IMR-90 (cell line): ENCODE results near the gene LYPD6. TPM values are rescaled to one million over a fixed set of nuclear protein-coding genes. Genes with fewer than 3 reads are reported as not detected.

Experiments
- ATAC-seq: fragments of 200-7000 bp; cut with Tn5 transposase; 2 replicates; pipeline ENCODE4 v1.9.1; 2020; ENCODE audit warnings: low read depth, mild to moderate bottlenecking, moderate library complexity
- BruUV-seq: library from RNA; stranded (reverse); fragments of 400-500 nt; replicated peaks from 2 replicates; lab custom pipeline; 2021; lab: Mats Ljungman, UMichigan
- CTCF ChIA-PET: fragments of 300-600 bp; formaldehyde crosslinking; extraction: SDS; loops from one replicate; lab custom pipeline; 2021; ENCODE audit warnings: antibody characterized with exemption; lab: Yijun Ruan, JAX
- POLR2A ChIA-PET: fragments of 300-600 bp; sonication (Branson Sonifier 250); formaldehyde crosslinking; loops from one replicate; lab custom pipeline; 2022; ENCODE audit warnings: antibody characterized with exemption; ENCODE audit not compliant: unreplicated experiment; lab: Charles Lee
- DNase-seq: peaks from one replicate; pipeline ENCODE4 v3.0.0; 2013
- H2AFZ ChIP-seq: replicated peaks from 2 replicates; pipeline ENCODE3; 2013; ENCODE audit warnings: low read length, mild to moderate bottlenecking; ENCODE audit not compliant: poor library complexity
- H2AK5ac ChIP-seq: 2 replicates; pipeline ENCODE4 v1.6.1; 2013; ENCODE audit warnings: low read depth, low read length, inconsistent platforms
- H2AK9ac ChIP-seq: replicated peaks from 2 replicates; pipeline ENCODE3; 2013; ENCODE audit warnings: mild to moderate bottlenecking, low read depth, low read length, moderate library complexity; ENCODE audit not compliant: poor library complexity
- H2BK120ac ChIP-seq: 2 replicates; pipeline ENCODE4 v1.6.1; 2013; ENCODE audit warnings: low read depth, low read length, inconsistent platforms
- H2BK15ac ChIP-seq: 3 replicates; pipeline ENCODE4 v1.6.1; 2013; ENCODE audit warnings: low read depth, low read length, inconsistent platforms
- H2BK20ac ChIP-seq: 2 replicates; pipeline ENCODE4 v1.6.1; 2013; ENCODE audit warnings: low read depth, mild to moderate bottlenecking, inconsistent platforms, low read length, moderate library complexity
- H2BK5ac ChIP-seq: 2 replicates; pipeline ENCODE4 v1.6.1; 2013; ENCODE audit warnings: mild to moderate bottlenecking, low read depth, low read length, inconsistent platforms; ENCODE audit not compliant: poor library complexity, severe bottlenecking
- H3K14ac ChIP-seq: replicated peaks from 2 replicates; pipeline ENCODE4 v1.6.1; 2013; ENCODE audit warnings: low read depth, low read length, inconsistent platforms
- H3K18ac ChIP-seq: 2 replicates; pipeline ENCODE4 v1.6.1; 2013; ENCODE audit warnings: low read depth, low read length, control low read depth
- H3K23ac ChIP-seq: 2 replicates; pipeline ENCODE4 v1.6.1; 2013; ENCODE audit warnings: low read depth, low read length, inconsistent platforms
- H3K27ac ChIP-seq: 2 replicates; pipeline ENCODE4 v1.5.1; 2013; ENCODE audit warnings: mild to moderate bottlenecking, control low read depth, low read length; ENCODE audit not compliant: insufficient read depth
- H3K27me3 ChIP-seq: 2 replicates; pipeline ENCODE4 v1.6.1; 2013; ENCODE audit warnings: low read length; ENCODE audit not compliant: control insufficient read depth, insufficient read depth
- H3K36me3 ChIP-seq: 2 replicates; pipeline ENCODE4 v1.6.1; 2013; ENCODE audit warnings: low read length, mixed read lengths; ENCODE audit not compliant: control insufficient read depth, insufficient read depth
- H3K4ac ChIP-seq: 2 replicates; pipeline ENCODE4 v1.6.1; 2013; ENCODE audit warnings: low read depth, low read length, inconsistent platforms
- H3K4me1 ChIP-seq: 2 replicates; pipeline ENCODE4 v1.6.1; 2013; ENCODE audit warnings: low read length, mixed read lengths; ENCODE audit not compliant: control insufficient read depth, insufficient read depth
- H3K4me2 ChIP-seq: 2 replicates; pipeline ENCODE4 v1.6.1; 2013; ENCODE audit warnings: low read depth, mild to moderate bottlenecking, control low read depth, low read length, moderate library complexity
- H3K4me3 ChIP-seq: 2 replicates; pipeline ENCODE4 v1.5.1; 2013; ENCODE audit warnings: low read depth, mild to moderate bottlenecking, control low read depth, low read length, moderate library complexity; ENCODE audit not compliant: insufficient read depth
- H3K56ac ChIP-seq: 2 replicates; pipeline ENCODE4 v1.6.1; 2013; ENCODE audit warnings: low read length, inconsistent platforms; ENCODE audit not compliant: insufficient read depth; ENCODE audit errors: extremely low read depth
- H3K79me1 ChIP-seq, 2 experiments: 2 replicates each; pipeline ENCODE4 v1.6.1; 2013; ENCODE audit warnings: low read length in 2 of 2, inconsistent platforms in 1 of 2, low read depth in 1 of 2
- H3K9ac ChIP-seq: 2 replicates; pipeline ENCODE4 v1.6.1; 2013; ENCODE audit warnings: low read depth, low read length, control low read depth
- H3K9me1 ChIP-seq: 2 replicates; pipeline ENCODE4 v1.6.1; 2013; ENCODE audit warnings: low read length, inconsistent platforms; ENCODE audit not compliant: insufficient read depth
- H3K9me3 ChIP-seq: 2 replicates; pipeline ENCODE4 v1.6.1; 2013; ENCODE audit warnings: low read length; ENCODE audit not compliant: control insufficient read depth, insufficient read depth
- H4K20me1 ChIP-seq: 2 replicates; pipeline ENCODE4 v1.6.1; 2013; ENCODE audit warnings: low read length, inconsistent platforms; ENCODE audit not compliant: insufficient read depth
- H4K5ac ChIP-seq: 2 replicates; pipeline ENCODE4 v1.6.1; 2013; ENCODE audit warnings: mild to moderate bottlenecking, low read depth, low read length, control low read depth
- H4K8ac ChIP-seq, 2 experiments: 2 replicates each; pipeline ENCODE4 v1.6.1; 2013; ENCODE audit warnings: low read depth in 2 of 2, low read length in 2 of 2, control low read depth in 1 of 2, inconsistent platforms in 1 of 2
- H4K91ac ChIP-seq: 2 replicates; pipeline ENCODE4 v1.6.1; 2013; ENCODE audit warnings: low read depth, low read length, inconsistent platforms; ENCODE audit not compliant: insufficient read depth
- CHD1 ChIP-seq: IDR thresholded peaks from 2 replicates; pipeline ENCODE4 v1.6.1; 2012; ENCODE audit warnings: low read depth, low read length, improper control_type of control experiment
- MAFK ChIP-seq: IDR thresholded peaks from 2 replicates; pipeline ENCODE4 v1.6.1; 2012; ENCODE audit warnings: low read depth, low read length, improper control_type of control experiment
- POLR2A ChIP-seq: IDR thresholded peaks from 2 replicates; pipeline ENCODE4 v1.6.1; 2012; ENCODE audit warnings: mild to moderate bottlenecking, low read depth, low read length
- RFX5 ChIP-seq: IDR thresholded peaks from 2 replicates; pipeline ENCODE4 v1.8.0; 2012; ENCODE audit warnings: low read depth, mild to moderate bottlenecking, low read length, moderate library complexity
- WGBS, 2 experiments: methylation state at CpG; one replicate each; pipeline versions ENCODE4 v1.1.5 to v1.1.7; 2013; ENCODE audit warnings: missing lambda C conversion rate in 2 of 2; ENCODE audit not compliant: insufficient read length in 1 of 2; ENCODE audit errors: extremely low coverage in 2 of 2; 5-methylcytosine and 5-hydroxymethylcytosine counted together
- dilution Hi-C: fragments of 300-500 bp; cut with HindIII; formaldehyde crosslinking; loops from one replicate; pipeline ENCODE4 v1.14.3; 2018; ENCODE audit warnings: low sequenced_read_pairs; ENCODE audit not compliant: unreplicated experiment
- in situ Hi-C: fragments of 300-500 bp; cut with MboI; formaldehyde crosslinking; loops from 3 replicates; pipeline ENCODE4 v1.14.3; 2019; ENCODE audit warnings: low sequenced_read_pairs, inconsistent platforms, mixed read lengths
- intact Hi-C: fragments of 100-400 bp; cut with micrococcal nuclease; formaldehyde crosslinking; loops from 2 replicates; pipeline ENCODE4 v1.10.0; 2022
- polyA plus RNA-seq, 3 experiments: library from polyadenylated mRNA; depleted of rRNA; stranded (reverse); fragments of >200 nt; gene quantifications; 2 replicates each; pipeline ENCODE4 v1.2.3, GENCODE V29; 2012; ENCODE audit warnings: low replicate concordance in 1 of 3
- total RNA-seq: library from RNA; depleted of rRNA; stranded (reverse); fragments of >200 nt; gene quantifications from 2 replicates; pipeline ENCODE4 v1.2.3, GENCODE V29; 2012
- TF ChIP-seq, protein P1 (sequence below): conservative IDR thresholded peaks from 2 replicates; pipeline ENCODE4 v1.5.1; 2012; ENCODE audit warnings: mild to moderate bottlenecking, low read depth, low read length, improper control_type of control experiment

LYPD6 gene
- total and polyA plus RNA-seq, 2 of the 4 experiments (the other 2 are of a cell fraction): 0.87 to 0.90 TPM

DNA sequence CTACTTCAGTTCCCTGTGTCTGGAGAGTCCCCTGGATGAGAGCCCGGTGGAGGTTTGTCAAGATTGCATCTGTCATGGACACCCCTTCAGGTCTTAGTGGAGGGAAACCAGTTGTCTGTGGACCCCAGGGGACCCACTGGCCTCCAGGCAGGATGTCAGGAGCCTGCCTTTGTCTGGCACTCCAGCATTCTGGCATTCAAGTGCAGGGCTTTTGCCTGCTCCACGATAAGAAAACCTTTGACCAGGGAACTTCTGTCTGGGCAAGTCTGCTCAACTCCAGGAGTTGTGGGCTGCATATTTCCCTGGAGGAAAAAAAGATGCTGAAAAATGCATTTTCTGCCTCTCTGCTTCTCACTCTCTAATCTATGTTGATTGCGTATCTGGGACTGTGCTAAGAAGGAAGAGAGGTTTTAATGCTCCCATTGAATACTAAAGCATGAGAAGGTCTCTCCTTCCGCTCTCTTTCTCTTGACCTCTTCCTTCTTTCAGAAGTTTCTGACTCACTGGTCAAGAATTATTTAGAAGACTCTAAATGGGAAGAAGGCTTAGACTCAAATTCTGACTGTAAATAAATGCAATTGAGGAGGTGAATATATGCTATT lies 152.7 kb downstream of the LYPD6 start:
- H3K4ac ChIP-seq: no peak overlapping the region
- no peak overlapping the region for H3K4me2 ChIP-seq
- H3K9me3 ChIP-seq: no peaks in the 10 kb centered on the region
- CTCF ChIA-PET: no interaction called here
- H3K79me1 ChIP-seq: no peaks in the 10 kb centered on the region
- H2BK20ac ChIP-seq: no peak overlapping the region
- H2AFZ ChIP-seq: no peak overlapping the region
- H3K56ac ChIP-seq: no peak overlapping the region
- 71% methylated on average over 1 of the region's 4 CpGs; no CpG with 5 or more reads in 1 of the 2 experiments for WGBS, 2 experiments
- BruUV-seq: no TSS peak
- H3K36me3 ChIP-seq: no peaks in the 10 kb centered on the region
- no peak overlapping the region for H2AK5ac ChIP-seq
- H2AK9ac ChIP-seq: no peak overlapping the region
- no peak for DNase-seq
- no peak for ATAC-seq
- no peak overlapping the region for H4K5ac ChIP-seq
- dilution Hi-C loops: no loop called here
- no peak overlapping the region for H2BK5ac ChIP-seq
- H4K8ac ChIP-seq: no peak overlapping the region
- no peak for TF ChIP-seq MAFK
- TF ChIP-seq, protein P1, sequence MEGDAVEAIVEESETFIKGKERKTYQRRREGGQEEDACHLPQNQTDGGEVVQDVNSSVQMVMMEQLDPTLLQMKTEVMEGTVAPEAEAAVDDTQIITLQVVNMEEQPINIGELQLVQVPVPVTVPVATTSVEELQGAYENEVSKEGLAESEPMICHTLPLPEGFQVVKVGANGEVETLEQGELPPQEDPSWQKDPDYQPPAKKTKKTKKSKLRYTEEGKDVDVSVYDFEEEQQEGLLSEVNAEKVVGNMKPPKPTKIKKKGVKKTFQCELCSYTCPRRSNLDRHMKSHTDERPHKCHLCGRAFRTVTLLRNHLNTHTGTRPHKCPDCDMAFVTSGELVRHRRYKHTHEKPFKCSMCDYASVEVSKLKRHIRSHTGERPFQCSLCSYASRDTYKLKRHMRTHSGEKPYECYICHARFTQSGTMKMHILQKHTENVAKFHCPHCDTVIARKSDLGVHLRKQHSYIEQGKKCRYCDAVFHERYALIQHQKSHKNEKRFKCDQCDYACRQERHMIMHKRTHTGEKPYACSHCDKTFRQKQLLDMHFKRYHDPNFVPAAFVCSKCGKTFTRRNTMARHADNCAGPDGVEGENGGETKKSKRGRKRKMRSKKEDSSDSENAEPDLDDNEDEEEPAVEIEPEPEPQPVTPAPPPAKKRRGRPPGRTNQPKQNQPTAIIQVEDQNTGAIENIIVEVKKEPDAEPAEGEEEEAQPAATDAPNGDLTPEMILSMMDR: no peak
- TF ChIP-seq POLR2A: no peak
- TF ChIP-seq RFX5: no peak
- TF ChIP-seq CHD1: no peak
- H3K4me3 ChIP-seq: no peak overlapping the region
- no peak overlapping the region for H3K18ac ChIP-seq
- no peak overlapping the region for H3K23ac ChIP-seq
- no peak overlapping the region for H3K14ac ChIP-seq
- intact Hi-C loops: no loop called here
- H3K27ac ChIP-seq: no peak overlapping the region
- H3K9me1 ChIP-seq: no peaks in the 10 kb centered on the region
- no peaks in the 10 kb centered on the region for H3K4me1 ChIP-seq
- H2BK15ac ChIP-seq: no peak overlapping the region
- H4K20me1 ChIP-seq: no peaks in the 10 kb centered on the region
- in situ Hi-C loops: no loop called here
- no peak overlapping the region for H4K91ac ChIP-seq
- no peak overlapping the region for H2BK120ac ChIP-seq
- POLR2A ChIA-PET: no interaction called here
- no peak overlapping the region for H3K9ac ChIP-seq
- peaks cover 2% of the 10 kb centered on the region; the same call in 1 of the 2 replicates for H3K27me3 ChIP-seq
